ENCODE data around the gene FGFR2.

Gene FGFR2

DNA sequence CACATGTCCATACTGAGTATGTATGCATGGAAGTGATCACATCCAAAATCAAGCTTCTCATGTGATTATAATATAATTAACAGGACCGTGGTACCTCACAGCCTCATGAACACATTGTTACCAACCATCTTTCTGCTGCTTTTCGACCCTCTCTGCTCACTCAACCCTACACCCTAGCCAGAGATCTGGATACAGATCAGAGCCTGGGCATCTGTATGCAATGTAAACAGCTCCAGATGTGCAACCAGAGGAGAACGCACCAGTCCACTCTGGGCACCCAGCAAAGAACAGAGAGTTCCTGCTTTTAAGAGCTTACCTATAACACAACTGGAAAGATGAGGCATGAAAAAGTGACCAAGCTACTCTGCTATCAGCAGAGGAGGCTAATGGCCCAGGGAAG is 145.1 kb downstream of the FGFR2 start:
- no peak for DNase-seq (ENCODE audit: low read depth in 2 of 2)

DNA sequence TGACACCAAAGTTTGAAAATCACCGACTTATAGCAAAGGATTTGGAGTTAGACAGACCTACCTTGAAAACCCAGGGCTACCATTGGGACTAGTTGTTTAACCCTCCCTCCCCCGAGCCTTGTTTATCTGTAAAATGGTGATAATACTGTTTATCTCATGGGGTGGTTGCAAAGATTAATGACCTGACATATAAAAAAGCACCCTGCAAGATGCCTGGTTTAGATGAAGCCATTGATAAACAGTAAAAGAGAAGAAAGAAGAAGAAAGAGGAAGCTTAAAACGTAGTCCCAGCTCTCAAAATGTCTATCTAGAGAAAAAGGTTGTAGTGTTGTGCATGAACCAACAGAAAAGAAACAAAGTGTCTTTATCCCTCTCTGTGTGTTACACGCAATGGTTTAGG is 145.7 kb downstream of the FGFR2 start:
- DNase-seq (ENCODE audit: low read depth in 2 of 2) = no peak

DNA sequence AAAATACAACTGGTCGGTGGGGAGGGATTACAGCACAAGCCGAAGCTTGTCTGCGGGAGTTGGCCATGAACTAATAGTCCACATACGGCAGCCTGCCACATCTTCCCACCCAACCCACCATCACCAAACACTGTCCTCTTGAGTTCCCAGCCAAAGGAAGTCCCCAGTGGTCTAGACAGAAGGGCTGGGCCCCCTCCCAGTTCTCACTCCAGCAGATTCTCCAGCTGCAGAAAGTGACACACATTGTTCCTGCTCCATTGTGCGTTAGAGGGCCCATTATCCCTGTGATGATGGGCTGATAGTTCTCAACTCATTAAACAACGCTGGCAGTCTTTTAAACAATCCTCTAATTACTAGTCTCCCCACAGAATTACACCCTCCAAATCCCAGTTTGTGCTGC is 148.0 kb downstream of the FGFR2 start:
- DNase-seq (ENCODE audit: low read depth in 2 of 2) = no peak

DNA sequence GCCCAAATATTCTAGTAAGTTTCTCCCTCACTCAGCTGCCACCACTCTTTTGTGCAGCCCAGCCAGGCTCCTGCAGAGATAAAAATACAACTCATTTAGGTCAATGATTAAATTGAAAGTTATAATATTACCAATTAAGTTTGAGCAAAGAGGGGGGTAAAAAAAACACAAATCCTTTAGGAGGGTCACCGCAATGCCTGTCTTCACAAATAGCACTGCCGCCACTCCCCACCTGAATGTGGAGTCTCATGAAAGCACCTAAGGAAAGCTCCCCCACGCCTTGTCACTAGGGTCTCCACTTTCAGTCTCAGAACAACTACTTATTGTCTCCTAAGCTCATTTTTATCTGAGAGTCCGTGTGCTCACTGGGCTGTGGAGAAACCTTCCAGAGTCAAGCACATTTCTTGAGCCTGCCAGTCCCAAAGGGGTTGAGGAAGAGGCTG is 148.7 kb downstream of the FGFR2 start:
- no peak for DNase-seq (ENCODE audit: low read depth in 2 of 2)

DNA sequence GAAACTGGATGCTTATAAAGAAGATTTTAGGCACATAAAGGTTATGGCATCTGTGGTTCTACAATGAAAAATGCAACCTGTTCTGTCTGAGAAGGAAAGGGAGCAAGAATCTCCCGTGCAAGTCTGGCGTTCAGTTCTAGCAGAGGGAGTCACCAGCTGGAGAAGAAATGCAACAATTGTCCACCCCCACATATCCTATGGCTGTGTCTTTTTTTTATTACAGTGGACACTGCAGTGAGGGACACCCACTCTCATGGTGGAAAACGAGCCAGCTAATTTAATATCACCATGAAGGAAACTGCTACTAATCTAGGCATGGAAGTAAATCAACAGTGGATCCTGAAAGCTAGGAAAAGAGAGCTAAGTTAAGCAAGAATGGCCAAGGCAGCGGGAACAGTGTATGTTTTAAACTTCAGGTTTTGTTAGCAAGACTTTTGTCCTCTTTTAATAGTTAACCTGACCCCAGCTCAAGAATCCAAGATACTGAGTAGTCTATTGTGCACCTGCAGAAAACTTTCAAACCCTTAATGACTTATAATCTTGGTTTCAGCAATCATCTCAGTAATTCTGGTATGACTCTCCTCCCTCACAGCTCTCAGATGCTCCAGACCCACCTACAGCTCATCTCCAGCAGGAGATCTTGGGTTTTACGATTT is 149.3 kb downstream of the FGFR2 start:
- DNase-seq (ENCODE audit: low read depth in 2 of 2) = no peak

DNA sequence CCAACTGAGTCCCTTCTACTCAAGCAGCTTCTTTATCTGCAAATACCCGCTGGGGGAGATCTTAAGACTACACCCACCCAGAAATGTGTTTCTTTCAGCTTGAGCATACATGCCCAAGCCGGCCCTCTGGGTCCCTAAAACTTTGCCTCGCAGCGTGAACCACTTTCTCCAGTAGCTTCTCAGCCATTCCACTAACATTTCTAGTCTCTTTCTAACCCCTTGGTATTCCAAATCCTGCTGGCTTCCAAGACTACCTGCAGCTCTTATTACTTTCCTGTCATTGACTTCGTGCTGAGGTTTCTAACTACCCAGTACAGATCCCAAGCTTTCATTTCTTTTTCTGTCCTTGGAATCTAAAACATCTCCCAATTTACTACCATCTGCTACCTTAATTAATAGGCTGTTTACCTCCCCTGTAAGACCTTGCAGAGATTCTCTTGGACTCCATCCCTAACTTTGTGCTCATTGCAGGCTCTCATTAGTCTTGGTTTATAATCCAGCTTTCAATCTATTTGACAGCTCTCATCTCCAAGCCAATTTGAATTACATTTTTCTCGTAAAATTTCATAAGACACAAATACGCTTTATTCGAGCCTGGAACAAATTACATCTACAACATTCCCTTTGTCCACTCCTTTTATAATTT is 153.6 kb downstream of the FGFR2 start:
- no peak for DNase-seq (ENCODE audit: low read depth in 2 of 2)

DNA sequence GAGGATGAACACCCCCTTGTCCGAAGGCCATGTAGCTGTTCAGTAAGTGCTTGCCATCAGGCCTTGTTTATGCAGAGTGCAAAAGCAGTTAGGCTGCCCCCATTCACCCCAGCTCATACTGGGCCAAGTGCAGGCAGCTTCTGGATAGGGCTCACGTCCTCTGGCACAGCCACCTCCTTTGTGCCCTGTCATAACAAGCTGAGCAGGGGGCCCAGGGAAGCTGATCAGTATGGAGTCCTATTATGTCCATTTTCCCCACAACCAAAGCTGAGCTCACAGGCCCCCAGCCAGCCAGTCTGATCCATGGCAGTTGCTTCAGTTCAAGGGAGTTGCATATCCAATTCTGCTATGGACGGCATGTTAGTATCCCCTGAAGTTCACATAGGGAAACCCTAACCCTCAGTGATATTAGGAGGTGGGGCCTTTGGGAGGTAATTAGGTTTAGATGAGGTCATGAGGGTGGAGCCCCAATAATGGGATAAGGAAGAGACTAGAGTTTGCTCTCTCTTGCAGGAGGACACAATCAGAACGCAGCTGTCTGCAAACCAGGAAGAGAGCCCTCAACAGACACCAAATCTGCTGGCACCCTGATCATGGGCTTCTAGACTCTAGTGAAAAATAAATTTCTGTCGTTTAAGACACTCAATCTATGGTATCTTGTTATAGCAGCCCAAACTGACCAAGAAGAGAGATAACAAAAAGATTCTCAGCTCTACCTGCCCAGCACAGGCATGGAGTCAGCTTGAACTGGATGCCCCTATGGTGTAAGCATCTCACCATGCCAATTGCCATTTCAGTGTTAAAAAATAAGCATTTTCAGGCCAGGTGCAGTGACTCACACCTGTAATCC is 155.9 kb downstream of the FGFR2 start:
- no peak for DNase-seq (ENCODE audit: low read depth in 2 of 2)

DNA sequence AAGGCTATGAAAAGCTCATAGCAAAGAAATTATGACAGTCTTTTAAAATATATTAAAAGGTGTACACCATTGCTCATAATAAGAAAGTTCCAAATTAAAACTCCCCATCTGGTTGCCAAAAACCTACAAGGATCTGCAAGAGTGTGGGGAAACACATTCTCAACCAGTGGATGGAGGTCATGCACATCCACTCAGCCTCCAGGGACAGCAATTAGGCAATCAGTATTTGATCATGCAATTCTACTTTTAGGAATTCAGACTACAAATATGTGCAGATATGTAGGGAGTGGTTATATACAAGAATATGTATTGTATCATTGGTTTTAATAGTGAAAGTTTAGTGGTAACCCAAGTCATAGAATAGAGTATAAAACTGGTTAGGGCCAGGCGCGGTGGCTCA is 157.8 kb downstream of the FGFR2 start:
- DNase-seq (ENCODE audit: low read depth in 2 of 2) = no peak

DNA sequence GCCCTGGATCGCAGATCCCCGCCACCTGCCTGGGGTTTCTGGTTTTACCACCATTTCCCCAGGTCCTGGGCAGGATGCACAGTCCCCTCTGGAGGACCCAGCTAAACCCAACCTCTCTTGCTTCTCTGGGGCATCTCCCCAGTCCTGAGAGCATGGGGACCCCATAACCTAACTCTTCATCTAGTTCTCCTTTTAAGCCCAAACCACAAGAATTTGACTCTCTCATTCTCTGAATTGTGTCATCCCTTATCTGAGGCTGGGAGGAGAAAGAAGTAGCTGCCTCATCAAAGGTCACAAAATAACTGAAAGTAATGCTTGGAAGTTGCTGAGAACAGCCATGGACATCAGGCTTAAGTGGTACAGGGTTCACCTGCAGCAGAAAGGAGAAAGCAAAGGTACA is 159.9 kb downstream of the FGFR2 start:
- no peak for DNase-seq (ENCODE audit: low read depth in 2 of 2)

DNA sequence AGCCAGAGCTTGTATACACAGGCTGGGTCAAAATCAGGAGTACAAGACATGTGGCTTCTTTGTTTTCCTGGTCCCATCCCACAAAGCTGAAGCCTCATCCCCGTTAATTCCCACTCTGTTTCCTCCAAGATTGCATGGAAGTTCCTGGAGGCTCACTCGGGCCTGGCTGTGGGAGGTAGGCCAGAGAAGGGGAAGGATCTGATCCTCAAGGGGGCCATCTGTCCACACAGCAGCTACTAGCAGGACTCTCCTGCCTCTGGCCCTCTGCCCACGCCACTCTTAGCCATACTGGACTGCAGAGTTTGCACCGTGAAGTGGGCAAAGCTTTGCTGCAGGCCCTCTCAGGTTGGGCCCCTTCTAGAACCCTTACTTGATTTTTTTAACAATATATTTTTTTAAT is 160.6 kb downstream of the FGFR2 start:
- no peak for DNase-seq (ENCODE audit: low read depth in 2 of 2)

DNA sequence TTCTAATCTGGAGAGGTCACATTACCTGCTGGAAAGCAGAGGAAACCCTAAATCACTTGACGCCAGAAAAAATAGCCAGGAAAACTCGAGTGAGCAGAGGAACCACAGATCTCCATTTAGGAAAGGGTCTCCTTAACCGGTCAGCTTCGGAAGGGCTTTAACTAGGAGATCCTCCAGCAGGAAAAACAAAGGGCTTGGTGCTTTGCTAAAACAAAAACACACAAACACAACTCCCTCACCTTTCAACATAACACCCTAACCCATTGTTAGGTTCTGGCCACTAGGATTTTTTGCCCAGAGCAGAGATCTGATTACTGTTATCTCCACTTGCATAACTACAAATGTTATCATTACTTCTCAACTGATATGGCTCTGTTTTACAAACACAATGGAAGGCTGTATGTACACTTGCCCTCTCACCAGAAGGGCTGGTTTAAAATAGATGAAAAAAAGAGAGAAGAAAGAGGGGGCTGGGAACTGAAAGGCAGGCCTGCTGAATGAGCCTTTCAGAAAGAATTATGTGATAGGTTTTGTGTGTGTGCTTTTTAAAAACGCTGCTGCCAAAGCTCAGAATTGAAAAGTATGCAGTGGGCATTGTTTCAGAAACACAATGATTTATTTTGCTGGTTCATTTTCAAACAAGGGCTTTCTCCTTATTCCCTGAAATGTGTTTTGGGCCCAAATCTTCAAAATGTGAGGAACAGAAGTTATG is 161.5 kb downstream of the FGFR2 start:
- DNase-seq (ENCODE audit: low read depth in 2 of 2) = no peak

DNA sequence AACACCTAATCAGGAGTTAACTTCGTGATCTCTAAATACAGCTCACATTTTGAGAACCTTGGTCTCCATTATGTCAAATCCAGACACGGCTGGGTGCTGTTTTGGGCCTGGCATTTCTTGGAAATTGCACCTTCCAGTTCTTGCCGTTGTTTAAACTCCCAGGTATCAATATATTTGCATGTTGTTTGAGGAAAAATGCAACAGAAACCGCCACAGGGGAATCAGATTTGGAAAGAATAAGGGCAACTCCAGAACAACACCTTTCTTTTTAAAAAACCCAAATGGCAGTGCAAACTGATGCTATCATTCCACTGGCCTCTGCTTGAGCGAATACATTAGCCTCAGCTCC is 162.0 kb downstream of the FGFR2 start:
- DNase-seq (ENCODE audit: low read depth in 2 of 2) = no peak

DNA sequence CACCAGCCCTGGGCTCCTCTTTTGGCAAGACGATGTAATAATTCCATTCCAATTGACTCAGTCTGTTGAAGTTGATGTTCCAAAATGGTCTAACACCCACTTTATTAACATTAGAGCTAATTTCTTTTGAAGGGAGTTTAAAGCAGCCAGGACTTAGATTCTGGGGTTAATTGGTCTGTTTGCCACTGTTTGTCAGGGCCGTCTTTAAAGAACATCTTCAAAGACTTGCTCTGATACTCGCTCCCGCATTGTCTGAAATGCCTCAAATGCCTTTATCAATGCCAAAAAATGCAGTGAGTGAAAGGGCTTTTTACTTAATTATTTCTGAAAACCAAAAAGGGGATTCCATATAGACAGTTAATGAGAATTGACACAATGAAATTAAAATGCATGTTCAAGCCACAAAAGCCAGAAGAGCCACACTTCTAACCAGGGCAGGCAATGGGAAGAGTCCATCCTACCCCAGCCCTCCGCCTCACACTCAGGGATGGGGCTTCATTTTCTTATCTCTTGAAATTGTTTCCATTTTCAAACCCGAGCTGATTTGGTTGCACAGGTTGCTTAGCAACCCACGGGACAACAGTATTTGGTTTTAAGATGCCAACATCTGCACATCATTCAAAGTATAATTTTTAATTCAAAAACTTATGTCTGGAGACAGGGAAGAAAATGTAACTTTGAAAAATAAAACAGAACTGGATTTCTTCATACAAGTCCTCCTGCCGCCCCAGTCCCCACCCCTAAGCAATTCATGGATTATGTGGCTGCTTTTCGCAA is 163.0 kb downstream of the FGFR2 start:
- DNase-seq (ENCODE audit: low read depth in 2 of 2) = no peak

DNA sequence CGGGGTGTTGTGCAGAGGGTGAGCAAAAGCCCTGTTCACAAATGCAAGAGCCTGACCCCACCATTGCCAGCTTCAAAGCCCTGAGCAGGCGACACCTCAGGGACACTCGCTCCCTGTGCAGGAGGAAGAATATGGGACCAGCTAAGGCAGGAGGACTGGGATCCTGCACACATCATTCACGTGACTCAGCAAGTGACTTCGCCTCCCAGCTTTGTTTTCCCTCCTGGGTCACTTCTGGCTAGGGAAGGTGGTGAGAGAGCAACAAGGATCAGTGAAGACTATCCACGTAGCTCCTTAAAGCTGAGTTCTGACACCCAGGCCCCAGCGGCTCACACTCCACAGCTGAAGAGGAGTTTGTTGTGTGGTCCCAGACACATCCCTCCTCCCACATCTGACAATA is 164.3 kb downstream of the FGFR2 start:
- DNase-seq (ENCODE audit: low read depth in 2 of 2) = no peak

DNA sequence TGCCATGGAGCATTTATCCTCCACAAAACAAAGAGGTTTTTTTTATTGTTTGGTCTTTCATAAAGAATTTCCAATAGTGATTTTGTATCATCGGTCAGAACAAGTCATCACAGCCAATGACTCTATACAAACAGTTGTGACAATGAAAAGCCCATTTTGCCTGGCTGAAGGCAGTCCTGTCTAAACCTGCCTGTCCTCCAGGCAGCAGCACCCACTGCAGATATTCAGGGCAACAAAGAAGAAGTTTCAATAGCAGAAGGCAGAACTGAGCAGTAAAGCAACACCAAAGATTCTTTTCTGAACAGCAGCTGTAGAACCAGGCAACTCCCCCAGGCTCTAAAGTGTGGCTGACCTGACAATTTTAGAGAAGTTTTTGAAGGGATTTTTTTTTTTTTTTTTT is 169.4 kb downstream of the FGFR2 start:
- DNase-seq (ENCODE audit: low read depth in 2 of 2) = no peak
